NOMO-1 (cell line): ENCODE results near the gene GPR107.

ENCODE experiments used
- DNase-seq, 2 experiments: peaks; one replicate each; lab custom pipeline; 2025; ENCODE audit not compliant: unreplicated experiment in 2 of 2; lab: John Stamatoyannopoulos, UW

The GPR107 gene

GRCh38 chr9:130128733-130129431 is 75.2 kb downstream of the GPR107 start:
- peak; percentile 90 for DNase-seq

GRCh38 chr9:130129432-130130061 is 75.8 kb downstream of the GPR107 start:
- no peak for DNase-seq

GRCh38 chr9:130132746-130133145 is 79.0 kb downstream of the GPR107 start:
- DNase-seq = no peak

GRCh38 chr9:130137081-130137640 is 83.5 kb downstream of the GPR107 start:
- DNase-seq = no peak

- no peak for DNase-seq
Observed at GRCh38 chr9:130137641-130138081, 84.0 kb downstream of the GPR107 start.

GRCh38 chr9:130138171-130138653 is 84.5 kb downstream of the GPR107 start:
- no peak for DNase-seq

- DNase-seq = no peak
Observed at GRCh38 chr9:130138791-130139190, 85.1 kb downstream of the GPR107 start.

GRCh38 chr9:130139251-130139650 is 85.5 kb downstream of the GPR107 start:
- DNase-seq = no peak

GRCh38 chr9:130140706-130141105 is 87.0 kb downstream of the GPR107 start:
- peak; percentile 80 to 82 for DNase-seq

GRCh38 chr9:130142056-130142455 is 88.3 kb downstream of the GPR107 start:
- DNase-seq = no peak

GRCh38 chr9:130142641-130143040 is 88.9 kb downstream of the GPR107 start:
- no peak for DNase-seq

GRCh38 chr9:130143279-130143893 is 89.7 kb downstream of the GPR107 start:
- no peak for DNase-seq

GRCh38 chr9:130143958-130144366 is 90.3 kb downstream of the GPR107 start:
- no peak for DNase-seq

GRCh38 chr9:130144703-130145102 is 91.0 kb downstream of the GPR107 start:
- no peak for DNase-seq

- no peak for DNase-seq
Observed at GRCh38 chr9:130145658-130146057, 92.0 kb downstream of the GPR107 start.

GRCh38 chr9:130147198-130147597 is 93.5 kb downstream of the GPR107 start:
- DNase-seq = no peak

- DNase-seq = no peak
Observed at GRCh38 chr9:130147910-130148309, 94.2 kb downstream of the GPR107 start.

- no peak for DNase-seq
Observed at GRCh38 chr9:130149031-130149430, 95.3 kb downstream of the GPR107 start.

- DNase-seq = no peak
Observed at GRCh38 chr9:130149654-130150286, 96.1 kb downstream of the GPR107 start.

- no peak for DNase-seq
Observed at GRCh38 chr9:130150779-130151382, 97.2 kb downstream of the GPR107 start.

GRCh38 chr9:130154816-130155215 is 101.1 kb downstream of the GPR107 start:
- DNase-seq = no peak
